ENCODE results near the gene CALCOCO1. TPM values are rescaled to one million over a fixed set of nuclear protein-coding genes. Genes with fewer than 3 reads are reported as not detected.

The CALCOCO1 gene
- total RNA-seq, 1 experiment from 2014 or later: 20.4 TPM

GRCh38 chr12:53743266-53744129, 16.2 kb upstream of the CALCOCO1 start:
- H4K20me1 ChIP-seq (ENCODE audit: low read length): no peaks in the 10 kb centered on the region
- H3K27me3 ChIP-seq (ENCODE audit: low read length): peaks cover 11% of the 10 kb centered on the region
- H3F3A ChIP-seq (ENCODE audit: low read length, unreplicated experiment): no peaks in the 10 kb centered on the region
- no peaks in the 10 kb centered on the region for H3K9me2 ChIP-seq (replicated peaks; ENCODE audit: low read length)
- DNase-seq: peak; percentile 85
- H3K36me3 ChIP-seq (ENCODE audit: low read depth, low read length): no peaks in the 10 kb centered on the region; the same call in 1 of the 2 replicates
- peak overlapping the region; percentile 73 for H2AFZ ChIP-seq (ENCODE audit: low read length)
- BruUV-seq (replicated peaks): no TSS peak
- no peaks in the 10 kb centered on the region for H3K9me3 ChIP-seq (ENCODE audit: low read length)
- no peak overlapping the region for H3K27ac ChIP-seq (ENCODE audit: low read length)
- intact Hi-C loops (cut with micrococcal nuclease): loop anchor here (1.0 kb wide), 1 partner anchor 41 kb away; no protein-coding TSS in a partner anchor
- ChIA-PET POLR2A (ENCODE audit: unreplicated experiment) (interaction anchor here (0.5 kb wide), 1 partner anchor 188 kb away, joined by 19 read pairs; no protein-coding TSS in a partner anchor), CTCF (interaction anchor here (0.6 to 2.3 kb wide), 5 partner anchors 10 to 581 kb away, joined by 3 to 13 read pairs (median 5); partner anchors contain the start of gene COPZ1)
- peak; percentile 44 for ATAC-seq
- no peak overlapping the region for H3K9ac ChIP-seq (ENCODE audit: low read length)
- peak overlapping the region; percentile 15; the same call in 1 of the 2 replicates for H3K4me2 ChIP-seq (ENCODE audit: low read length)
- H3K79me2 ChIP-seq (ENCODE audit: low read length): no peaks in the 10 kb centered on the region
- TF ChIP-seq, protein P1, sequence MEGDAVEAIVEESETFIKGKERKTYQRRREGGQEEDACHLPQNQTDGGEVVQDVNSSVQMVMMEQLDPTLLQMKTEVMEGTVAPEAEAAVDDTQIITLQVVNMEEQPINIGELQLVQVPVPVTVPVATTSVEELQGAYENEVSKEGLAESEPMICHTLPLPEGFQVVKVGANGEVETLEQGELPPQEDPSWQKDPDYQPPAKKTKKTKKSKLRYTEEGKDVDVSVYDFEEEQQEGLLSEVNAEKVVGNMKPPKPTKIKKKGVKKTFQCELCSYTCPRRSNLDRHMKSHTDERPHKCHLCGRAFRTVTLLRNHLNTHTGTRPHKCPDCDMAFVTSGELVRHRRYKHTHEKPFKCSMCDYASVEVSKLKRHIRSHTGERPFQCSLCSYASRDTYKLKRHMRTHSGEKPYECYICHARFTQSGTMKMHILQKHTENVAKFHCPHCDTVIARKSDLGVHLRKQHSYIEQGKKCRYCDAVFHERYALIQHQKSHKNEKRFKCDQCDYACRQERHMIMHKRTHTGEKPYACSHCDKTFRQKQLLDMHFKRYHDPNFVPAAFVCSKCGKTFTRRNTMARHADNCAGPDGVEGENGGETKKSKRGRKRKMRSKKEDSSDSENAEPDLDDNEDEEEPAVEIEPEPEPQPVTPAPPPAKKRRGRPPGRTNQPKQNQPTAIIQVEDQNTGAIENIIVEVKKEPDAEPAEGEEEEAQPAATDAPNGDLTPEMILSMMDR (conservative IDR thresholded peaks at IDR 0.05; ENCODE audit: low read depth, low read length): peak; percentile 93
- TF ChIP-seq EZH2 (IDR thresholded peaks at IDR 0.05; ENCODE audit: low read length, unreplicated experiment): no peak
- 0 out of 2 replicates have a peak, but pooled peaks cover 4% of the 10 kb centered on the region for H3K4me1 ChIP-seq (ENCODE audit: insufficient read depth, low read length)
- no peak overlapping the region for H3K4me3 ChIP-seq (ENCODE audit: low read length)

DNA sequence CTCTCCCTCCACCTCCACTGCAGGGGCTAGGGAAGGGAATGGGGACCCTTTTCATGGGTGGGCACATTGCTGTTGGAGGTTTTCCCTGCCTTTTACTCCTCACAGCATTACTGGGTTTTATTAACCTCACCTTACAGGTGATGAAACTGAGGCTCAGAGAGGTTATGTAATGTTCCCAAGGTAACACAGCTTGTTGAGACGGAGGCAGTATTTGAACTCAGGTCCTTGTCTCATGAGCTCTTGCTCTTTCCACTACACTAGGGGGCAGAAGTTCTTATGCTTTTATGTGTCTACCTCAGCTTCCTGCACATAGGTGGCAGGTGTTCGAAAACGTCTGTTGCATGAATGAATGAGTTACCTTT, 12.9 kb upstream of the CALCOCO1 start:
- Histone ChIP-seq H3K9me3 (ENCODE audit: low read length) (no peaks in the 10 kb centered on the region), H2AFZ (ENCODE audit: low read length) (no peak overlapping the region), H3K27ac (ENCODE audit: low read length) (no peak overlapping the region), H3F3A (ENCODE audit: low read length, unreplicated experiment) (no peaks in the 10 kb centered on the region), H3K36me3 (ENCODE audit: low read depth, low read length) (no peaks in the 10 kb centered on the region), H3K4me2 (ENCODE audit: low read length) (no peak overlapping the region), H3K79me2 (ENCODE audit: low read length) (no peaks in the 10 kb centered on the region), H4K20me1 (ENCODE audit: low read length) (no peaks in the 10 kb centered on the region), H3K27me3 (ENCODE audit: low read length) (peaks cover 11% of the 10 kb centered on the region), H3K4me1 (ENCODE audit: insufficient read depth, low read length) (no peaks in the 10 kb centered on the region), H3K9me2 (replicated peaks; ENCODE audit: low read length) (no peaks in the 10 kb centered on the region), H3K9ac (ENCODE audit: low read length) (no peak overlapping the region), H3K4me3 (ENCODE audit: low read length) (no peak overlapping the region)
- ATAC-seq (no peak), DNase-seq (no peak)
- intact Hi-C loops (cut with micrococcal nuclease): no loop called here
- ChIA-PET CTCF (no interaction called here), POLR2A (ENCODE audit: unreplicated experiment) (no interaction called here)
- BruUV-seq (replicated peaks): no TSS peak
- no peak for TF ChIP-seq EZH2 (IDR thresholded peaks at IDR 0.05; ENCODE audit: low read length, unreplicated experiment)
- TF ChIP-seq, protein P1 (conservative IDR thresholded peaks at IDR 0.05; ENCODE audit: low read depth, low read length): peak; percentile 19; the same call in 1 of the 2 replicates
- no peak for TF ChIP-seq EZH2phosphoT487 (IDR thresholded peaks at IDR 0.05; ENCODE audit: borderline replicate concordance, low read length)
